ENCODE results near the gene OR2T5.
"Not testable (repeated sequence)": the region's sequence is repeated elsewhere in the genome, so short reads cannot be mapped to it uniquely, and the experiment has no call there.

DNA sequence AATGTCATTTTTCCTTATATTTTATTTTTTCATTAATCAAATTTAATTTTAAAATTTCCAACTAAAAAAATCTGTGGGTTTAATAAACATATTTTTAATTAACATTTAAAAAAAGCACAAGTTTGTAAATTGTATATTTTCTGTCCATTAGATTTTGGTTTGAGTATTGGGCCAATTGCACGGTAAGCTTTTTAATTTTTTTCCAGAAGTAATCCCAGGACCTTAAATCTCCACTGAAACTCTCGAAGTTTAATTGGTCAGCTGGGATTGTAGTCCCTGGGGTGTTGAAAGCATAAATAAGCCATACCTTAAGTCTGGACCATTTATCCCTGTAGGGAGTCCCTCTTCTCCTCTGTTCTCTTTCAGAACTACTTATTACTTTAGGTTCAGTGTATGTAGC, 19.4 kb downstream of the OR2T5 start, which contains the start of gene OR2G6:
- TF ChIP-seq, protein P1, sequence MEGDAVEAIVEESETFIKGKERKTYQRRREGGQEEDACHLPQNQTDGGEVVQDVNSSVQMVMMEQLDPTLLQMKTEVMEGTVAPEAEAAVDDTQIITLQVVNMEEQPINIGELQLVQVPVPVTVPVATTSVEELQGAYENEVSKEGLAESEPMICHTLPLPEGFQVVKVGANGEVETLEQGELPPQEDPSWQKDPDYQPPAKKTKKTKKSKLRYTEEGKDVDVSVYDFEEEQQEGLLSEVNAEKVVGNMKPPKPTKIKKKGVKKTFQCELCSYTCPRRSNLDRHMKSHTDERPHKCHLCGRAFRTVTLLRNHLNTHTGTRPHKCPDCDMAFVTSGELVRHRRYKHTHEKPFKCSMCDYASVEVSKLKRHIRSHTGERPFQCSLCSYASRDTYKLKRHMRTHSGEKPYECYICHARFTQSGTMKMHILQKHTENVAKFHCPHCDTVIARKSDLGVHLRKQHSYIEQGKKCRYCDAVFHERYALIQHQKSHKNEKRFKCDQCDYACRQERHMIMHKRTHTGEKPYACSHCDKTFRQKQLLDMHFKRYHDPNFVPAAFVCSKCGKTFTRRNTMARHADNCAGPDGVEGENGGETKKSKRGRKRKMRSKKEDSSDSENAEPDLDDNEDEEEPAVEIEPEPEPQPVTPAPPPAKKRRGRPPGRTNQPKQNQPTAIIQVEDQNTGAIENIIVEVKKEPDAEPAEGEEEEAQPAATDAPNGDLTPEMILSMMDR (IDR thresholded peaks at IDR 0.05): not testable (repeated sequence)
- not testable (repeated sequence) for TF ChIP-seq POLR2A, POLR2AphosphoS5 (IDR thresholded peaks at IDR 0.05)

All from breast epithelium (tissue), 3 donors.